Epithelial cell of esophagus (primary cell): ENCODE data around the gene FOXS1.
"Not testable (repeated sequence)": the region's sequence is repeated elsewhere in the genome, so short reads cannot be mapped to it uniquely, and the experiment has no call there.

Source experiments
- DNase-seq: peaks from one replicate; pipeline ENCODE4 v3.0.0; 2010; ENCODE audit warnings: low read depth
- H3K4me3 ChIP-seq: 2 replicates; pipeline ENCODE4 v1.5.1; 2011; ENCODE audit warnings: mild to moderate bottlenecking, low read length, control low read depth
- TF ChIP-seq, protein P1 (sequence below): IDR thresholded peaks from 2 replicates; pipeline ENCODE4 v1.5.1; 2011; ENCODE audit warnings: low read depth, mild to moderate bottlenecking, low read length, control low read depth, inconsistent platforms; ENCODE audit not compliant: insufficient read depth; ENCODE audit errors: missing control alignments

Gene FOXS1

DNA sequence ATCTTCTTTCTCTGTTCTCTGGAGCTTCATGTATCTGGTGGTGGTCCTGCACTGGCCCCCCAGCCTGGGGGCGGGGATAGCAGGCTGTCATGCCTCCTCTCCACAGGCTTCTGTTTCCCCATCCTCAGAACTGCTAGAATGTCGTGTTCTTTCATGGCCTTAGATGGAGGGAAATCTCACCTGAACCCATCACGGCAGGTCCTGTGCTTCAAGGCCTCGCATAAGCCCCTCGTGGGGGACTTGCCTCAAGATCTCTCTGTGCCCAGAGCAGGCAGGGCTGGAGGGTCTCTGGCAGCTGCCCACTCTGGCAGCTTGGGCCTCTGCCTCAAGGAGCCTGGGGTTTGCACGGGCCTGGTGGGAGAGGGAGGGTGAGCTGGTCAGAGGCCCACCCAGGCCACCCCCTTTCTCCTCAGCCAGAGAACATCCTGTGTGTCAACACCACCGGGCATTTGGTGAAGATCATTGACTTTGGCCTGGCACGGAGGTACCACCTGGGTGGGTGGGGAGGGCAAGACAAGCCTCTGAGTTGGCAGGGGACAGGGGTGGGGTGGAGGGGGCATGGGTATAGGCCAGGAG lies 14.9 kb downstream of the FOXS1 start:
- TF ChIP-seq, protein P1, sequence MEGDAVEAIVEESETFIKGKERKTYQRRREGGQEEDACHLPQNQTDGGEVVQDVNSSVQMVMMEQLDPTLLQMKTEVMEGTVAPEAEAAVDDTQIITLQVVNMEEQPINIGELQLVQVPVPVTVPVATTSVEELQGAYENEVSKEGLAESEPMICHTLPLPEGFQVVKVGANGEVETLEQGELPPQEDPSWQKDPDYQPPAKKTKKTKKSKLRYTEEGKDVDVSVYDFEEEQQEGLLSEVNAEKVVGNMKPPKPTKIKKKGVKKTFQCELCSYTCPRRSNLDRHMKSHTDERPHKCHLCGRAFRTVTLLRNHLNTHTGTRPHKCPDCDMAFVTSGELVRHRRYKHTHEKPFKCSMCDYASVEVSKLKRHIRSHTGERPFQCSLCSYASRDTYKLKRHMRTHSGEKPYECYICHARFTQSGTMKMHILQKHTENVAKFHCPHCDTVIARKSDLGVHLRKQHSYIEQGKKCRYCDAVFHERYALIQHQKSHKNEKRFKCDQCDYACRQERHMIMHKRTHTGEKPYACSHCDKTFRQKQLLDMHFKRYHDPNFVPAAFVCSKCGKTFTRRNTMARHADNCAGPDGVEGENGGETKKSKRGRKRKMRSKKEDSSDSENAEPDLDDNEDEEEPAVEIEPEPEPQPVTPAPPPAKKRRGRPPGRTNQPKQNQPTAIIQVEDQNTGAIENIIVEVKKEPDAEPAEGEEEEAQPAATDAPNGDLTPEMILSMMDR = no peak
- DNase-seq = no peak
- H3K4me3 ChIP-seq = no peak overlapping the region

DNA sequence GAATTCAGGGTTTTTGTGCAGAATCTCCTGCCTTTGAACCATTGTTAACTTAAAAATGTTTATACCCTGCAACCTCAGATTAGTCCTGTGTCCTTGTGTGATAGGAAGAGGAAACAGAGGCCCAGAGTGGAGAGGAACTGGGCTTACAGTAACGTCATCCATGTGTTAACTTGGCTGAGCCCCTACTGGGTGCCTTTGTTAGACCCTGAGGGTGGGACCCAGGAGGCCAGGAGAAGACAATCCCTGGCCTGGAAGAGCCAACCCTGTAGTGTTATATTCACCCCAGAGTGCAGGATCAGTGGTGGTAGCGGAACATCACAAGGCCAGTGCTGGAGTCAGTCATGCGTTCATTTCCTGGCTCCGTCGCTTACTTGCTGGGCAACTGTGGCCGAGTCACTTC lies 15.7 kb downstream of the FOXS1 start:
- DNase-seq = no peak
- TF ChIP-seq, protein P1 = no peak
- H3K4me3 ChIP-seq = no peak overlapping the region

DNA sequence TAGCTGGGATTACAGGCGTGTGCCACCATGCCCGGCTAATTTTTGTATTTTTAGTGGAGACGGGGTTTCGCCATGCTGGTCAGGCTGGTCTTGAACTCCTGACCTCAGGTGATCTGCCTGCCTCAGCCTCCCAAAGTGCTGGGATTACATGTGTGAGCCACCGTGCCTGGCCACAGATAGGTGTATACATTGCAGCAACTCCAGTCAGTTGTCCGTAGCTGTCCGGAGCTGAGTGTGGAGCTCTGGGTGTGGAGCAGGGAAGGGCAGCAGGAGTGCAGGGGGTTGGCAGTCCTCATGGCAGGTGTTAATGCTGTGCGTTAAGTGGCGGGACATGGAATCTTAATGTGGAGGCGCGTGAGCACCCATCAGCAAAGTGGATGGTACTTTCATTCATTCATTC lies 17.4 kb downstream of the FOXS1 start:
- not testable (repeated sequence) for H3K4me3 ChIP-seq, DNase-seq

DNA sequence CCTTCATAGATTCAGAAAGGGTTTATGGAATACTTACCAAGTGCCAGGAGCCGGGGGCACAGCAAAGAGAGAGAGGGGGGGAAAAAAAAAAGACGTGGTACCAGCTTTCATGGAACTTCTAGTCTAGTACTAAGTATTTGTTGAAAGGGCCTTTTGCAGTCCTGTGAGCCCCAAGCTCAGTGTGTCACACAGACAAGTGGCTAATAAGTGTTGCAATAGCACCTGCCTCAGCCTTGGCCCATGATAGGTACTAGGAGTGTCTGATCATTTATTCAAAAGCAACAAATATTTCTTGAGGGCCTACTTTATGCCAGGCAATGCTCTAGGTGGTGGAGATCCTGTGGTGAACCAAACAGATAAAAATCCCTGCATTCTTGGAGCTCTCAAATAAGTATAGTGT lies 18.3 kb downstream of the FOXS1 start:
- TF ChIP-seq, protein P1 = no peak
- no peak overlapping the region for H3K4me3 ChIP-seq
- no peak for DNase-seq

DNA sequence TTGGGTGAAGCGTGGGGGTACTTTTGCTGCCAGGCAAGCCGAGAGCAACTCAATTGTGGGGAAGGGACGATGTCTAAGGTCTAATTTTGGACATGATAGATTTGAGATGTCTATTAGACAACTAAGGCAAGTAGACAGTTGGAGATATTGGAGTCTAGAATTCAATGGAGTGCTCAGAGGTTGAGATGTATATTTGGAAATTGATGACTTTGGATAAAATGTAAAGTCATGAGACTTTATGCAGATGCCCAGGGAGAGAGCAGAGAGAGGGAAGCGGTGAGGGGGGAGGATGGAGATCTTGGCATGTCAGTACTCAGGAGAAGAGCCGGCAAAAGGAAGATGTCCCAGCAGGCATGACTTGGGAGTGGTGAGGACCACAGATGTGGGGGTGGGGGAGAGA lies 19.3 kb downstream of the FOXS1 start:
- no peak for DNase-seq
- no peak overlapping the region for H3K4me3 ChIP-seq
- TF ChIP-seq, protein P1 = no peak

DNA sequence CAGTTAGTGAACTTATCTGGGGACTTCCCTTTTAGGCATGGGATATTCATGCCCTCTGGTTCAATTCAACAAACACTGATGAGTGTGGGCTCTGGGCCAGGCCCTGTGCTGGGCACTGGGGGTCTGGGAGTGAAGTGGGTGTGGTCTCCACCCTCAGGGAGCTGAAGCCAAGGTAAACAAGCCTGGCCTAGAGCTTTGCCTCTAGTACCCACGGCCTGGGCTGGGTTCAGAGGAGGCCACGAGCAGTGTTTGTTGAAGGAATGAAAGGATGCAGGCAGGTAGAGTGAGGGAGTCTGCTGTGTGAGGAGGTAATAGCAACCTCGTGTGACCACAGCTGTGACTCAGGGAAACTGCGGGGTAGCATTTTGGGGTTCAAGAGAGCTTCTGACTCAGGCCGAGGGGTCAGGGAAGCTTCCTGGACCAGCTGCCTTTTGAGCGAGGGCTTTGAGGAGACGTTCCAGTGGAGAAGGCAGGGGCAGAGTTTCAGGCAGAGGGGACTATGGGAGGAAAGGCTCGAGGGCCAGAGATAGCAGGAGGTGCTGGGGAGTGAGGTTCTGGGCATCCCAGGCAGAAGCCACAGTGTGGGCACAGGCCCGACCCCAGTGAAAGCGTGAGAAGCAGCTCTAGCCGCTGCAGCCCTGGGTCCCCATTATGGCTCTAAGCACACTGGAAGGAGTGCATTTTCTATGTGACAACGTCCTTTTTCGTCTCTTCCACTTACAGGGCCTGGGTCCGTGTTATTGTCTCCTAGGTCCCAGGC lies 20.7 kb downstream of the FOXS1 start:
- H3K4me3 ChIP-seq = no peak overlapping the region
- TF ChIP-seq, protein P1 = no peak
- DNase-seq = no peak

DNA sequence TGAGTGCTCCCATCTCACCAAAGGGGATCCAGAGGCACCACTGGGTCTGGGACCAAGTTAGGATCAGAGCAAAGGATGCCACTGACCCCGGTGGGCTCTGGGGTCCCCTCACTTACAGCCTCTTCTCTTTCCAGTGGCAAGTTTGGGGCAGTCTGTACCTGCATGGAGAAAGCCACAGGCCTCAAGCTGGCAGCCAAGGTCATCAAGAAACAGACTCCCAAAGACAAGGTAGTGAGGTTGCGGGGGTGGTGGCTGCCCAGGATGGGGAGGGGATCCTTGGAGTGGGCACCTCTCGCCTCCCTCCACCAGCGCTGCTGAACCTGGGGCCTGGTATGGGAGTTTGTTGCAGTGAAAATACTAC lies 21.3 kb downstream of the FOXS1 start:
- TF ChIP-seq, protein P1 = no peak
- no peak for DNase-seq
- H3K4me3 ChIP-seq = no peak overlapping the region
